ENCODE measurements around the gene NEK7.

NEK7 gene

GRCh38 chr1:198370996-198371395 lies 214.2 kb downstream of the NEK7 start:
- FAIRE-seq (no peak), DNase-seq (ENCODE audit: insufficient read length) (no peak)

More at GRCh38 chr1:198370996-198371395, 214.2 kb downstream of the NEK7 start:
- TF ChIP-seq POLR2A (IDR thresholded peaks at IDR 0.05; ENCODE audit: low read depth, low read length) (no peak), TAF1 (IDR thresholded peaks at IDR 0.05; ENCODE audit: borderline replicate concordance, low read depth, low read length) (no peak), POLR2AphosphoS5 (IDR thresholded peaks at IDR 0.05; ENCODE audit: low read depth, low read length) (no peak)

Measured in GM12892 (cell line).